CD4-positive, alpha-beta T cell treated with Interleukin-2 at 100 ng/mL for 4 hours (primary cell): Measurements from ENCODE around the gene ZSCAN4.

Experiments used
- DNase-seq: peaks from one replicate; pipeline ENCODE4 v3.0.0-alpha.2; 2020; ENCODE audit warnings: low spot score

Gene ZSCAN4

GRCh38 chr19:57668635-57669034 is at the start of gene ZSCAN4:
Gene ZSCAN4, plus strand, starts transcription at chr19:57668935. Its CDS starts 7,211 bp downstream, at chr19:57676146.
- no peak for DNase-seq

GRCh38 chr19:57620673-57621348 is 47.9 kb upstream of the ZSCAN4 start:
- DNase-seq, result no peak

GRCh38 chr19:57623091-57623490 is 45.6 kb upstream of the ZSCAN4 start:
- no peak for DNase-seq

- peak; percentile 92 for DNase-seq
Observed at GRCh38 chr19:57632987-57633831, 35.5 kb upstream of the ZSCAN4 start, which contains the start of gene ZNF211. Gene ZNF211, plus strand, starts transcription at chr19:57633168. Its CDS starts 179 bp downstream, at chr19:57633347.

GRCh38 chr19:57633832-57634131 is 35.0 kb upstream of the ZSCAN4 start:
- no peak for DNase-seq

- no peak for DNase-seq
Observed at GRCh38 chr19:57637379-57637778, 31.4 kb upstream of the ZSCAN4 start.

- no peak for DNase-seq
Observed at GRCh38 chr19:57641715-57642234, 27.0 kb upstream of the ZSCAN4 start.

- no peak for DNase-seq
Observed at GRCh38 chr19:57642396-57643046, 26.2 kb upstream of the ZSCAN4 start.

GRCh38 chr19:57643734-57644133 is 25.0 kb upstream of the ZSCAN4 start:
- no peak for DNase-seq

- no peak for DNase-seq
Observed at GRCh38 chr19:57648331-57649003, 20.3 kb upstream of the ZSCAN4 start.

GRCh38 chr19:57651654-57651996 is 17.1 kb upstream of the ZSCAN4 start:
- no peak for DNase-seq

GRCh38 chr19:57653689-57654088 is 15.0 kb upstream of the ZSCAN4 start:
- no peak for DNase-seq

GRCh38 chr19:57655443-57655842 is 13.3 kb upstream of the ZSCAN4 start:
- DNase-seq, result no peak

- DNase-seq, result no peak
Observed at GRCh38 chr19:57656346-57656745, 12.4 kb upstream of the ZSCAN4 start.

GRCh38 chr19:57664269-57665127 is 4.2 kb upstream of the ZSCAN4 start:
- no peak for DNase-seq

- no peak for DNase-seq
Observed at GRCh38 chr19:57665261-57665806, 3.4 kb upstream of the ZSCAN4 start.

GRCh38 chr19:57667228-57667627 is 1.5 kb upstream of the ZSCAN4 start:
- DNase-seq, result no peak

GRCh38 chr19:57671124-57671895 is 2.6 kb downstream of the ZSCAN4 start:
- no peak for DNase-seq

GRCh38 chr19:57672466-57672865 is 3.7 kb downstream of the ZSCAN4 start:
- no peak for DNase-seq

- no peak for DNase-seq
Observed at GRCh38 chr19:57675881-57676280, 7.1 kb downstream of the ZSCAN4 start.
